ENCODE data around the gene MALSU1.
"Not testable (repeated sequence)": the region's sequence is repeated elsewhere in the genome, so short reads cannot be mapped to it uniquely, and the experiment has no call there.

The MALSU1 gene

GRCh38 chr7:23295401-23295697 is 3.8 kb upstream of the MALSU1 start:
- no peak overlapping the region for H3K27ac Mint-ChIP-seq
- H3K27me3 Mint-ChIP-seq, result peaks cover 6 to 18% of the 10 kb centered on the region in 2 donors
- H3K36me3 Mint-ChIP-seq, result no peaks in the 10 kb centered on the region
- ATAC-seq (replicated peaks) (no peak), DNase-seq (no peak)
- H3K4me3 Mint-ChIP-seq, result no peak overlapping the region
- H3K4me1 Mint-ChIP-seq, result peaks cover 8% of the 10 kb centered on the region in 2 donors
- peaks cover 0 to 4% of the 10 kb centered on the region in 2 donors for H3K9me3 Mint-ChIP-seq

GRCh38 chr7:23298141-23298881 is 828 bp upstream of the MALSU1 start:
- H3K27ac Mint-ChIP-seq, result peak overlapping the region; percentile 93
- peaks cover 11 to 12% of the 10 kb centered on the region in 2 donors for H3K36me3 Mint-ChIP-seq
- peaks cover 23 to 33% of the 10 kb centered on the region in 2 donors for H3K4me1 Mint-ChIP-seq
- peaks cover 0 to 4% of the 10 kb centered on the region in 2 donors for H3K9me3 Mint-ChIP-seq
- ATAC-seq (replicated peaks) (no peak), DNase-seq (peak; percentile 1)
- peak overlapping the region; percentile 85 to 93 for H3K4me3 Mint-ChIP-seq
- peaks cover 0 to 10% of the 10 kb centered on the region in 2 donors for H3K27me3 Mint-ChIP-seq

GRCh38 chr7:23299770-23300300 is 696 bp downstream of the MALSU1 start:
- H3K4me3 Mint-ChIP-seq, result peak overlapping the region; percentile 85 to 93
- H3K9me3 Mint-ChIP-seq, result peaks cover 0 to 4% of the 10 kb centered on the region in 2 donors
- peaks cover 0 to 5% of the 10 kb centered on the region in 2 donors for H3K27me3 Mint-ChIP-seq
- H3K36me3 Mint-ChIP-seq, result peaks cover 19 to 22% of the 10 kb centered on the region in 2 donors
- peaks cover 28 to 44% of the 10 kb centered on the region in 2 donors for H3K4me1 Mint-ChIP-seq
- ATAC-seq (replicated peaks) (no peak), DNase-seq (no peak)
- H3K27ac Mint-ChIP-seq, result peak overlapping the region; percentile 93

- peaks cover 27 to 42% of the 10 kb centered on the region in 2 donors for H3K4me1 Mint-ChIP-seq
- DNase-seq (no peak), ATAC-seq (replicated peaks) (no peak)
- no peaks in the 10 kb centered on the region for H3K9me3 Mint-ChIP-seq
- H3K4me3 Mint-ChIP-seq, result no peak overlapping the region
- peaks cover 37 to 52% of the 10 kb centered on the region in 2 donors for H3K36me3 Mint-ChIP-seq
- H3K27me3 Mint-ChIP-seq, result no peaks in the 10 kb centered on the region
- no peak overlapping the region for H3K27ac Mint-ChIP-seq
Measured at GRCh38 chr7:23306936-23307521, 7.9 kb downstream of the MALSU1 start.

- H3K36me3 Mint-ChIP-seq, result peaks cover 27 to 45% of the 10 kb centered on the region in 2 donors
- H3K9me3 Mint-ChIP-seq, result no peaks in the 10 kb centered on the region
- peaks cover 21 to 28% of the 10 kb centered on the region in 2 donors for H3K4me1 Mint-ChIP-seq
- no peaks in the 10 kb centered on the region for H3K27me3 Mint-ChIP-seq
- ATAC-seq (replicated peaks) (no peak), DNase-seq (no peak)
- H3K27ac Mint-ChIP-seq, result no peak overlapping the region
- no peak overlapping the region for H3K4me3 Mint-ChIP-seq
Measured at GRCh38 chr7:23308754-23309153, 9.6 kb downstream of the MALSU1 start.

GRCh38 chr7:23312141-23312540 is 13.0 kb downstream of the MALSU1 start:
- not testable (repeated sequence) for H3K4me3 Mint-ChIP-seq; H3K9me3 Mint-ChIP-seq; DNase-seq; ATAC-seq (replicated peaks); H3K27me3 Mint-ChIP-seq; H3K4me1 Mint-ChIP-seq; H3K27ac Mint-ChIP-seq
- H3K36me3 Mint-ChIP-seq, result peaks cover 9 to 22% of the 10 kb centered on the region in 2 donors

GRCh38 chr7:23315366-23315765 is 16.2 kb downstream of the MALSU1 start:
- DNase-seq (no peak), ATAC-seq (replicated peaks) (no peak)
- H3K27ac Mint-ChIP-seq, result no peak overlapping the region
- no peaks in the 10 kb centered on the region for H3K27me3 Mint-ChIP-seq
- peaks cover 0 to 7% of the 10 kb centered on the region in 2 donors for H3K36me3 Mint-ChIP-seq
- peaks cover 0 to 7% of the 10 kb centered on the region in 2 donors for H3K4me1 Mint-ChIP-seq
- H3K9me3 Mint-ChIP-seq, result no peaks in the 10 kb centered on the region
- no peak overlapping the region for H3K4me3 Mint-ChIP-seq

GRCh38 chr7:23331132-23331531 is 32.0 kb downstream of the MALSU1 start:
- H3K4me3 Mint-ChIP-seq, result no peak overlapping the region
- H3K4me1 Mint-ChIP-seq, result peaks cover 0 to 6% of the 10 kb centered on the region in 2 donors
- peaks cover 0 to 3% of the 10 kb centered on the region in 2 donors for H3K36me3 Mint-ChIP-seq
- ATAC-seq (replicated peaks) (no peak), DNase-seq (no peak)
- H3K9me3 Mint-ChIP-seq, result peaks cover 0 to 3% of the 10 kb centered on the region in 2 donors
- H3K27me3 Mint-ChIP-seq, result no peaks in the 10 kb centered on the region
- no peak overlapping the region for H3K27ac Mint-ChIP-seq

GRCh38 chr7:23332193-23332592 is 33.1 kb downstream of the MALSU1 start:
- H3K9me3 Mint-ChIP-seq, result peaks cover 0 to 2% of the 10 kb centered on the region in 2 donors
- H3K27me3 Mint-ChIP-seq, result no peaks in the 10 kb centered on the region
- DNase-seq (no peak), ATAC-seq (replicated peaks) (no peak)
- H3K36me3 Mint-ChIP-seq, result peaks cover 0 to 3% of the 10 kb centered on the region in 2 donors
- no peak overlapping the region for H3K27ac Mint-ChIP-seq
- peaks cover 0 to 6% of the 10 kb centered on the region in 2 donors for H3K4me1 Mint-ChIP-seq
- H3K4me3 Mint-ChIP-seq, result no peak overlapping the region

- no peak for ATAC-seq (replicated peaks)
- H3K27me3 Mint-ChIP-seq, result no peaks in the 10 kb centered on the region
- no peak overlapping the region for H3K27ac Mint-ChIP-seq
- H3K4me3 Mint-ChIP-seq, result no peak overlapping the region
- DNase-seq, result no peak
- H3K4me1 Mint-ChIP-seq, result peaks cover 0 to 6% of the 10 kb centered on the region in 2 donors
- H3K36me3 Mint-ChIP-seq, result peaks cover 3 to 5% of the 10 kb centered on the region in 2 donors
- peaks cover 0 to 4% of the 10 kb centered on the region in 2 donors for H3K9me3 Mint-ChIP-seq
Measured at GRCh38 chr7:23332910-23333612, 33.9 kb downstream of the MALSU1 start.

GRCh38 chr7:23333671-23334246 is 34.6 kb downstream of the MALSU1 start:
- DNase-seq (no peak), ATAC-seq (replicated peaks) (no peak)
- Mint-ChIP-seq H3K9me3 (peaks cover 0 to 4% of the 10 kb centered on the region in 2 donors), H3K36me3 (peaks cover 3 to 5% of the 10 kb centered on the region in 2 donors), H3K4me3 (no peak overlapping the region), H3K4me1 (peaks cover 0 to 6% of the 10 kb centered on the region in 2 donors), H3K27me3 (no peaks in the 10 kb centered on the region), H3K27ac (no peak overlapping the region)

GRCh38 chr7:23334482-23335056 is 35.4 kb downstream of the MALSU1 start:
- ATAC-seq (replicated peaks) (no peak), DNase-seq (no peak)
- peaks cover 0 to 4% of the 10 kb centered on the region in 2 donors for H3K9me3 Mint-ChIP-seq
- H3K4me3 Mint-ChIP-seq, result no peak overlapping the region
- peaks cover 3 to 5% of the 10 kb centered on the region in 2 donors for H3K36me3 Mint-ChIP-seq
- H3K27me3 Mint-ChIP-seq, result no peaks in the 10 kb centered on the region
- H3K4me1 Mint-ChIP-seq, result peaks cover 0 to 6% of the 10 kb centered on the region in 2 donors
- H3K27ac Mint-ChIP-seq, result no peak overlapping the region

- no peak for DNase-seq
- ATAC-seq (replicated peaks), result no peak
- no peak overlapping the region for H3K27ac Mint-ChIP-seq
- H3K27me3 Mint-ChIP-seq, result no peaks in the 10 kb centered on the region
- H3K4me3 Mint-ChIP-seq, result no peak overlapping the region
- H3K9me3 Mint-ChIP-seq, result peaks cover 0 to 4% of the 10 kb centered on the region in 2 donors
- peaks cover 0 to 6% of the 10 kb centered on the region in 2 donors for H3K4me1 Mint-ChIP-seq
- peaks cover 3 to 5% of the 10 kb centered on the region in 2 donors for H3K36me3 Mint-ChIP-seq
Measured at GRCh38 chr7:23335136-23335535, 36.0 kb downstream of the MALSU1 start.

- H3K36me3 Mint-ChIP-seq, result peaks cover 3 to 5% of the 10 kb centered on the region in 2 donors
- ATAC-seq (replicated peaks) (no peak), DNase-seq (no peak)
- peaks cover 0 to 4% of the 10 kb centered on the region in 2 donors for H3K9me3 Mint-ChIP-seq
- H3K27ac Mint-ChIP-seq, result no peak overlapping the region
- no peak overlapping the region for H3K4me3 Mint-ChIP-seq
- no peaks in the 10 kb centered on the region for H3K27me3 Mint-ChIP-seq
- peaks cover 0 to 6% of the 10 kb centered on the region in 2 donors for H3K4me1 Mint-ChIP-seq
Measured at GRCh38 chr7:23335621-23336020, 36.5 kb downstream of the MALSU1 start.

Measured in stimulated activated naive B cell treated with anti-CD40 and anti-IgM and Interleukin-4, amounts not matched to agents 10 μg/mL and 1 μg/mL and 100 μg/mL, for 72 hours (primary cell).